ENCODE measurements around the gene FAM53B.

Gene FAM53B

GRCh38 chr10:124677749-124678556 is 66.2 kb downstream of the FAM53B start:
- no peak for DNase-seq

- DNase-seq = no peak
Observed at GRCh38 chr10:124677293-124677699, 66.9 kb downstream of the FAM53B start.

- no peak for DNase-seq
Observed at GRCh38 chr10:124676416-124677062, 67.6 kb downstream of the FAM53B start.

- DNase-seq = no peak
Observed at GRCh38 chr10:124675824-124676223, 68.4 kb downstream of the FAM53B start.

GRCh38 chr10:124675261-124675660 is 68.9 kb downstream of the FAM53B start:
- no peak for DNase-seq

GRCh38 chr10:124674768-124675222 is 69.4 kb downstream of the FAM53B start:
- no peak for DNase-seq

GRCh38 chr10:124672181-124672638 is 72.0 kb downstream of the FAM53B start:
- DNase-seq = no peak

GRCh38 chr10:124671486-124672075 is 72.6 kb downstream of the FAM53B start:
- no peak for DNase-seq

GRCh38 chr10:124670849-124671248 is 73.3 kb downstream of the FAM53B start:
- no peak for DNase-seq

GRCh38 chr10:124669824-124670654 is 74.1 kb downstream of the FAM53B start:
- no peak for DNase-seq

- DNase-seq = no peak
Observed at GRCh38 chr10:124669141-124669823, 74.9 kb downstream of the FAM53B start.

GRCh38 chr10:124668517-124669051 is 75.6 kb downstream of the FAM53B start:
- no peak for DNase-seq

- DNase-seq = no peak
Observed at GRCh38 chr10:124667425-124668345, 76.5 kb downstream of the FAM53B start.

GRCh38 chr10:124666494-124666893 is 77.7 kb downstream of the FAM53B start:
- no peak for DNase-seq

GRCh38 chr10:124665980-124666379 is 78.2 kb downstream of the FAM53B start:
- no peak for DNase-seq

- DNase-seq = no peak
Observed at GRCh38 chr10:124665558-124665957, 78.6 kb downstream of the FAM53B start.

- DNase-seq = no peak
Observed at GRCh38 chr10:124665091-124665490, 79.1 kb downstream of the FAM53B start.

GRCh38 chr10:124663766-124664360 is 80.3 kb downstream of the FAM53B start:
- no peak for DNase-seq

GRCh38 chr10:124663228-124663627 is 81.0 kb downstream of the FAM53B start:
- no peak for DNase-seq

- no peak for DNase-seq
Observed at GRCh38 chr10:124661660-124662180, 82.5 kb downstream of the FAM53B start.
